NCI-H774 (cell line): ENCODE results near the gene AKR1E2.
"Not testable (repeated sequence)": the region's sequence is repeated elsewhere in the genome, so short reads cannot be mapped to it uniquely, and the experiment has no call there.

Source experiments
- DNase-seq: peaks from one replicate; lab custom pipeline; 2025; lab: John Stamatoyannopoulos, UW

Gene AKR1E2

DNA sequence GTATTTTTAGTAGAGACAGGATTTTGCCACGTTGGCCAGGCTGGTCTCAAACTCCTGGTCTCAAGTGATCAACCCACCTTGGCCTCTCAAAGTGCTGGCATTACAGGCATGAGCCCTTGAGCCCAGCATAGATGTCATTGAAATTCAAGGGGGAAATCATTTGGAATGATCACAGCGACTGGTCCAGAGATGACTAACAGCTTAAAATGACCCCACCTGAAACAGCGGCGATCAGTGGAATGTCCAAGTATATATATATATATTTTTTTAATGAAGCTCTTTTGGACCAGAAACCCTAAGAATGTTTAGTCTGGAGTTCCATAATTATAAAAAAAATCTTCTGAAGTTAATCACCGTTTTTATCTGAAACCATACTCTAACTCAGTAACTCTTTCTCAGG is 12.5 kb upstream of the AKR1E2 start:
- no peak for DNase-seq

GRCh38 chr10:4815646-4816180 is 10.3 kb upstream of the AKR1E2 start:
- not testable (repeated sequence) for DNase-seq

GRCh38 chr10:4816966-4817365 is 9.0 kb upstream of the AKR1E2 start:
- no peak for DNase-seq

- DNase-seq, result no peak
Observed at GRCh38 chr10:4819067-4819466, 6.9 kb upstream of the AKR1E2 start.

DNA sequence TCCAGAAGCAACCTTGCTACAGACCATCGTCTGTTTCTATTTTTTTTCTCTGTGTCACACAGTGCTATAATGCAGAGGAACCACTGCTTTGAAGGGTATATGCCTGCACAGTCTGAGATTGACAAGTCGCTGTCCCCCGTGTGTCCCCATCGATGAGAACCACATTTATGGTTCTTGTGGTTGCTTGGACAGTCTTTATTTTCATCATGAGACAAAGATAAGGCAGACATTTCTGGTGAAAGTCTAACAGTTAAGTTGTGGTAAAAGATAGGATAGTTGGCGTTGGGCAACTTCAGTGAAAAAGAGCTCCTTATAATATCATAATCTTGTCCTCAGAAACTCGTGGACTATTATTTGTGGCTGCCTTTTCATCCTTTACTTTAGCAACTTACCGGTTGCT is 6.3 kb upstream of the AKR1E2 start:
- DNase-seq, result no peak

GRCh38 chr10:4820804-4821401 is 5.1 kb upstream of the AKR1E2 start:
- DNase-seq, result no peak

DNA sequence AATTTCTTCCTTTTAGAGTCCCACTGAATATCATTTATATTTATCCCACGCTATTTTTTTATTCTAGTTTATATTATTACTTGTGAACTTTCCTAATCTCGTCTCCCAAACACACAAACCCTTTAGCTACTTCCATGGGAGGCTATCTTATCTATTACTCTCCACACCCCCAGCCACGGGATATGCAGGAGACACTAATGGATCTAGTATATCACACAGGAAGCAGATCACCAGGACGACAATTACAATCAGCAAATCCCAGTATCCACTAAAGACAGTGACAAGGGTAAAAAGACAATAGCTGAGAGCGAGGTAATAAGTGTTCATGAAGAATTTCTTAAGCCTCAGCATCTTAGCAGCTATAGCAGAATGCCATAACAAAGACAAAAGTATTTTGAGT is 3.8 kb upstream of the AKR1E2 start:
- no peak for DNase-seq

GRCh38 chr10:4824791-4825310 is 1.2 kb upstream of the AKR1E2 start:
- DNase-seq, result peak; percentile 8

DNA sequence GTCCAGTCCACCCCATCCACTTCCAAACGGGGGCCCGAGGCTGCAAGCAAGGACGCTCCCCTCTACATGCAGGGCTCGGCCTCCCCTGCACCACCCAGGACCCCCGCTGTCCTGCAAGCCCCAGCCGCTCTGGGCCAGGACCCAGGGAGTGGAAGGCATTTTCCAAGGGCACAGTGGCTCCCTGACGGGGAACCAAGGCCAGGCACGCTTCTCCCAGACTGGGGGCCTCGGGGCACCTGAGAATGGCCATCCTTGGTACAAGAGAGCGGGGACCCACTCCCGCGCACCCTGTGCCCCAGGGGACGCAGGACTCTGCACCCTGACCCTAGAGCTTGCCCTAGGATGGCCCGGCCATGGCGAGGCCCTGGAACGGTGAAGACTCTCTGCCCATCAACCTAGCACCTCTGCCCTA is 545 bp upstream of the AKR1E2 start:
- DNase-seq, result no peak

DNA sequence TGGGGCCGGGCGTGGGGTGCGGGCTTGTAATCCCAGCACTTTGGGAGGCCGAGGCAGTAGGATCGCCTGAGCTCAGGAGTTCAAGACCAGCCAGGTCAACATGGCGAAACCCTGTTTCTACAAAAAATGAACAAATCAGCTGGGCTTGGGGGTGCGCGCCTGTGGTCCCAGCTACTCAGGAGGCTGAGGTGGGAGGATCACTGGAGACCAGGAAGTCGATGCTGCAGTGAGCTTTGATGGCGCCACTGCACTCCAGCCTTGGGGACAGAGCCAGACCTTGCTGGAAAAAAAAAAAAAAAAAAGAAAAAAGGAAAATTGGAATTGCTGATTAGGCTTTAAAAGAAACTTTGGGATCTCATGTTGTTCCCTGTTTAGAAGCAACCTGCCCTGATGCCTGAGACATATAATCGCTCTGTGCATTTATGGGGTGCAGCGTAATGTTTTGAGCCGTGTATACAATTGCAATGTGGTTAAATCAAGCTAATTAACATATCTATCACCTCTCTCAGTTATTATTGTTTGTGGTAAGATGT is 851 bp downstream of the AKR1E2 start:
- DNase-seq, result no peak

GRCh38 chr10:4828005-4828404 is 2.0 kb downstream of the AKR1E2 start:
- DNase-seq, result no peak

- no peak for DNase-seq
Observed at GRCh38 chr10:4830551-4830950, 4.5 kb downstream of the AKR1E2 start.

- no peak for DNase-seq
Observed at GRCh38 chr10:4831091-4831490, 5.1 kb downstream of the AKR1E2 start.

DNA sequence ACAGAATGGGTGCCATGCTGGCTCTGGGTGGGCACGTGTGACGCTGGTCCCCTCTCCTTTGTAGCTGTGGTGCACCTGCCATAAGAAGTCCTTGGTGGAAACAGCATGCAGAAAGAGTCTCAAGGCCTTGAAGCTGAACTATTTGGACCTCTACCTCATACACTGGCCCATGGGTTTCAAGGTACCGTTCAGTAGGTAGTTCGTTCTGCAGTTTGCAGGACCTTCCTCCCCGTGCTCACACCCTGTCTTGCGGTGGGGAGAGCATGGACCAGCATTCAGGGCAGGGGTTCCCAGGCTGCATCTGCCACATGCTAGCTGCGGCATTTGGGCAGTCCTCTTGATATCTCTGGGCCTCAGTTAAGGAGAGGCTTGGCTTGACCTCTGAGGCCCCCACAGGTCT is 7.3 kb downstream of the AKR1E2 start:
- no peak for DNase-seq

DNA sequence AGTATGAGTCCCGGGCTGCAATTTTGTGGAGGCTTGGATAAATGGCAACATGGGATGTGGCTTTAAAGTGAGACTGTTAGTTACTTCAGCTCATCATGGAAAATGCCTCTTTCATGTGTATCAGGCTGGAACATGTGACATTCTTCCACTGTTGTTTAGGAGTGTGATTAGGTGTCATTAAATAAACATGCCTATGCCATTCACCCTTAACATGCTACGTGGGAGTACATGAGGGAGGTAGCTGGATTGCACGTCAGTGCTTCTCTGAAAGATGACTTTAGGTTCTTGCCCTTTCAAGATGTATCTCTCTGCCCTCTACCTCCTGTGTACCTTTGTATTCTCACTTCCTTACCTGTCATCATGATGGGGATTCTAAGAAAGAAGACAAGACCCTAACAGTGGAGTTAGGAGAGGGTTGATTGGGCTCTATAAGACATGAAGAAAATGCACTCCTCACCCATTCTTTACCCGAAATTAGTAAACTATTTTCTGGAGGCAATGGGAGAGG is 8.9 kb downstream of the AKR1E2 start:
- DNase-seq, result no peak

DNA sequence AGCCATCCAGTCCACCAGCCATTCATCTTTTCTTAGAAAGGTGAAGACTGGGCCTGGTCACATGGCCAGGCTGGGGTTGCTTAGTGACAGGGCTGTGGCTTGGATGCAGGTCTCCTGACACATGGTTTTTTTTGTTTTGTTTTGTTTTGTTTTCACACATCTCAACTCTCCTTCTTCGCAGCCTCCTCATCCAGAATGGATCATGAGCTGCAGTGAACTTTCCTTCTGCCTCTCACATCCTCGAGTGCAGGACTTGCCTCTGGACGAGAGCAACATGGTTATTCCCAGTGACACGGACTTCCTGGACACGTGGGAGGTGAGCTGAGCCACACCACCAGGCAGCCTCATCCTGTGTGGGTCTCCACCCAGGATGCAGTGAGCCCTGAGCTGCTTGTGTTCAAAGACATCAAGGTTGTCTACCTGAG is 9.5 kb downstream of the AKR1E2 start:
- DNase-seq, result no peak

DNA sequence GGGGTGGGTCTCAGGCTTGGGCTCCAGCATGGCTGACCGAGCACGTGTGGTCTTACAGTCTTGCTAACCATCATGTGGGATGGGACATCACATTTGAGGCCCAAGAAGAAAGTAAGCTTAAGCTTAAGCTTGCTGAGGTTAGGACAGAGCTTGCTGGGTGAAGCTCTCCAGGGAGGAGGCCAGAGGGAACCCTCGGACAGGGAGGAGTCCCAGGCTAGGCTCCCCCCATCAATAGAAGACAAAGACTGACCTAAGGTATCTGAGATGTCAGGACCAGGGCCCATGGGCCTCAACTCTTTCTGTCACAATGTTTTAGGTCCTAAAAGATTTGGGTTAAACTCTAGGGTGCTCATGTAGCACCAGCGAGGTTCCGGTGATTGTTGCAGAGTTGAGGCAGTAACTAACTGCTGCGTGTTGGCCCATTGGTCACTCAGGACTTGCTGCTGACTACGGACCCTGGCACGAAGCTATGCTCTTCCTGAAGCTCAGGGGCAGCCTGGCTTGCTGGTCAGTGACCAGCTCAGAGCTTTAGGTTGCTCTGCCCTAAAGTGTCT is 10.5 kb downstream of the AKR1E2 start:
- DNase-seq, result no peak

DNA sequence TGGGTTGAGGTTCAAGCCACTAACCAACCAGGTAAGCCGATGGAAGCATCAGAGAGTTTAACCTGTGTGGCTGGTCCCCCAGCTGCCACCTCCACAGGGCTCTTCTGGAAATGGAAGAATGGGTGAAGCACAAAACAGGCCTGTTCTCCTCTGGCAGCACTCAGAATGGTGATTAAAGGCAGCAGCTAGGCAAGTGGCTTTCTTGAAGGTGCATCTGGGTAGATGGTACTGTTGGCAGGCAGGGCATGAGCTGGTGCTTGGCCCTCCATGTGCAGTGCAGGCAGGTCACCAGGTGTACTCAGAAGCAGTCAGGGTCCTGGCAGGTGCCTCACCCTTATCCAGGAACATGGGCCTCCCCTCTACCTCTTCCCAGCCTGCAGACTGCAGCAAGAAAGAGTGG is 11.5 kb downstream of the AKR1E2 start:
- DNase-seq, result no peak

DNA sequence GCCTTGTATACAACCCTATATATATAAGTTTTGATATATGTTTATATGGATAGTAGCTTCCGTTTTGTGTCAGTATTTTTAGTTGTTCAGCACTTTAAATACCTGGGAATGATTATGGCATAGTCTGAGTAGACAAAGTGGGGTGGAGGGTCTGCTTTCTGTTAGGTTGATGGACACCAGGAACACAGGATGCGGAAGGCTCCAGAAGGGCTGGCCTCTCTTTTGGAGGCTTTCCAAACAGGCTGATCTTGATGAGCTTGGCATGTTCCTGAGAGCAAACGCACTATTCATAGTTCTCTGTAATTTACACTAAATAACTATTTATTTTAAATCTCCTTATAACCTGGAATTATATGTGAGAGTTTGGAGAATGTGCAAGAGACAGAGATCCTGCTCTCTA is 12.7 kb downstream of the AKR1E2 start:
- no peak for DNase-seq

DNA sequence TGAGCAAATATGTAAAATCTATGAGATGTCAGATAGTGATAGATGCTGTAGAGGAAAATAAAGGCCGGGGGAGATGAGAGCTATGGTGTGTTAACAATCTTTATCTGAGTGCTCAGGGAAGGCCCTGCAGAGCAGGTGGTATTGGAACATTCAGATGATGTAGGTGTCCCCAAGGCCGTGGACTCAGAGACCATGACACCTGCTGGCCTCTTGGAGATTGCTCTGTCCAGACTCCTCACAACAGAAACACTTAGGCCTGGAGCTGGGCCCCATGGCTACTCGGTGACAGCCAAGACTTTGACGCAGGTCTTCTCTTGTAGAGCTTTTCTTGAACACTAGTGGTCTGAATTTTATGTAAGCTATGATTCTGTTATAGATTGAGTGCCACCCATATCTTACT is 13.3 kb downstream of the AKR1E2 start:
- DNase-seq, result no peak

DNA sequence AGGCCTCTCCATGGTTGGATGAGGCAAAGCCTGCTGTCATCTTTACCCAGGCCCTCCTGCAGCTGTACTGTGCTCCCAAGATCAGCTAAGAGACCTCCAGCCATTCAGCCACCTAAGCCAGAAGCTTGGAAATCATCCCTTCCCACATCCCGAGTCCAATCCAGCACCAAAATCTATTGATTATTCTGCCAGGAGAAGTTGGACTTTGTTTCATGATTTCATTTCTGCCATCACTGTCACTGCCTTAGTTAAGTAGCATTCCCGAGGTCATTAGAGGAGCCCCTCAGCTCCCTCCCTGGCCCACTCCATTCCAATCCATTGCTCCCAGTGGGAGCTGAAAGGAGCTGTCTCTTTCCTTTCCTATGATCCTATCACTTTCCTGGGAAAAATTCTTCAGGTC is 14.1 kb downstream of the AKR1E2 start:
- no peak for DNase-seq

GRCh38 chr10:4843525-4844180 is 17.6 kb downstream of the AKR1E2 start:
- DNase-seq, result no peak

GRCh38 chr10:4844864-4845263 is 18.9 kb downstream of the AKR1E2 start:
- no peak for DNase-seq
